GM18870 (cell line): Measurements from ENCODE around the gene ARMC5.

Experiments
- ATAC-seq: cut with Tn5 transposase; IDR thresholded peaks from one replicate; pipeline ENCODE4 v1.9.1; 2021; ENCODE audit warnings: moderate library complexity; ENCODE audit not compliant: unreplicated experiment

ARMC5 gene

GRCh38 chr16:31460582-31461002 lies 1.3 kb downstream of the ARMC5 start:
- ATAC-seq, result no peak

DNA sequence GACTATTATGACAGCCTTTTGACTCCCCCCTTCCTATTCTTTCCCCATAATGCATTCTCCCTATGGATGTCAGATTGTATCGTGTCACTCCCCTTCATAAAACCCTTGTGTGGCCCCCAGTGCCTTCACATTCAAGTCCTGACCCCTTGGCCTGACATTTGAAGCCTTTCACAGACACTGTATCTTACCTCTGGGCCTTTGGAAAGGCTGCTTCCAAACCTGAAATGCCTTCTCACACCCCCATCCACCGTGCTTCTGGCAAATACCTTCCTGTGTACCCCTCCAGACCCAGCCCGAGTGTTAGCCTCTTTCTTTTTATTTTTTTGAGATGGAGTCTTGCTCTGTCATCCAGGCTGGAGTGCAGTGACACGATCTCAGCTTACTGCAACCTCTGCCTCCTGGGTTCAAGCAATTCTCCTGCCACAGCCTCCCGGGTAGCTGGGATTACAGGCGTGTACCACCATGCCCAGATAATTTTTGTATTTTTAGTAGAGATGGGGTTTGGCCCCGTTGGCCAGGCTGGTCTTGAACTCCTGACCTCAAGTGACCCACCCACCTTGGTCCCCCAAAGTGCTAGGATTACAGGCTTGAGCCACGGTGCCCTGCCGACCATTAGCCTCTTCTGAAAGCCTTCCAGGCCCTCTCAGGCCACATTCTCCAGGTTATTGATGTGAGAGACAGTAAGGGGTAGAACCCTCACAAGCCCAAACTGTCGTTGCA lies 2.1 kb downstream of the ARMC5 start:
- ATAC-seq, result no peak

- ATAC-seq, result no peak
These were observed 2.9 kb downstream of the ARMC5 start for GRCh38 chr16:31461921-31462804.

GRCh38 chr16:31464348-31464769 lies 5.1 kb downstream of the ARMC5 start:
- ATAC-seq, result no peak

DNA sequence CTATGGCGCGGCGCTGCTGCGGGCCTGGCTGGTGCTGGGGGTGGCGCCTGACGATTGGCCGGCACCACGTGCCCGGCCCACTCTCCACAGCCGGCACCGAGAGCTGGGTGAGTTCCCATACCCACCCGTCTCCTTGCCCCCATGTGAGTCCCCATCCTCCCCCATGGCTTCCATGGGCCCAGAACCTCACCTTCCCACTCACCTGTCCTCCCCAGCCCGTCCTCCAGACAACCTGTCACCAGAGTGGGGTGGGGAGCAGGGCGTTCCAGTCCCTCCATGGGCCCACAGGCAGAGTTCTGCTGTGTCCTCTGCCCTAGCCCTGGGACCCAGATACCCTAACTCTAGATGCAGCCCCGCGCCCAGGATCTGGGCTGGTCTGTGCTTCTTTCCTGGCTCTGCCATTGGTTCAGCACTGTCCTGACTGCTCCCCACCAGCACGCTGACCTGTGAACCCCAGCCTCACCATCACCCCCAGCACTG lies 5.5 kb downstream of the ARMC5 start:
- no peak for ATAC-seq

DNA sequence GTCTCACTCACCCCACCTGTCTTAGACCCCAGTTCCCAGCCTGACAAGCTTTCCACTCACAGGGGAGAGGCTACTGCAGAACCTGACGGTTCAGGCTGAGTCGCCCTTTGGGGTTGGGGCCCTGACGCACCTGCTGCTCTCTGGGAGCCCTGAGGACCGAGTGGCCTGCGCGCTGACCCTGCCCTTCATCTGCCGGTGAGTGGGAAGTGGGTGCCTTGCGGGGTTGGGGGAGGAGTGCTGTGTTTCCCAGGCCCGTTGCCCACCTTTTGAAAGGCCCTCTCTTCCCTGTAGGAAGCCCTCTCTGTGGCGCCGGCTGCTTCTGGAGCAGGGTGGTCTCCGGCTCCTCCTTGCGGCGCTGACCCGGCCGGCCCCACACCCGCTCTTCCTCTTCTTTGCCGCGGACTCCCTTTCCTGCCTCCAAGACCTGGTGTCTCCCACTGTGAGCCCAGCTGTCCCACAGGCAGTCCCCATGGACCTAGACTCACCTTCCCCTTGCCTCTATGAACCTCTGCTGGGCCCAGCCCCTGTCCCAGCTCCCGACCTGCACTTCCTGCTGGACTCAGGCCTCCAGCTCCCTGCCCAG lies 6.6 kb downstream of the ARMC5 start:
- ATAC-seq, result no peak

DNA sequence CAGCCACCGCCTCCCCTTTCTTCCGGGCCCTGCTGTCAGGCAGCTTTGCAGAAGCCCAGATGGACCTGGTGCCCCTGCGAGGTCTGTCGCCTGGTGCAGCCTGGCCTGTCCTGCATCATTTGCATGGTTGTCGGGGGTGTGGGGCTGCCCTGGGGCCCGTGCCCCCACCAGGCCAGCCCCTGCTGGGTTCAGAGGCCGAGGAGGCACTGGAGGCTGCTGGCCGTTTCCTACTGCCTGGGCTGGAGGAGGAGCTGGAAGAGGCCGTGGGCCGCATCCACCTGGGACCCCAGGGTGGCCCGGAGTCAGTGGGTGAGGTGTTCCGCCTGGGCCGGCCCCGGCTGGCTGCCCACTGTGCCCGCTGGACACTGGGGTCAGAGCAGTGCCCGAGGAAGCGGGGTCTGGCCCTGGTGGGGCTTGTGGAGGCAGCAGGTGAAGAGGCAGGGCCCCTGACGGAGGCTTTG lies 7.1 kb downstream of the ARMC5 start:
- ATAC-seq, result no peak

DNA sequence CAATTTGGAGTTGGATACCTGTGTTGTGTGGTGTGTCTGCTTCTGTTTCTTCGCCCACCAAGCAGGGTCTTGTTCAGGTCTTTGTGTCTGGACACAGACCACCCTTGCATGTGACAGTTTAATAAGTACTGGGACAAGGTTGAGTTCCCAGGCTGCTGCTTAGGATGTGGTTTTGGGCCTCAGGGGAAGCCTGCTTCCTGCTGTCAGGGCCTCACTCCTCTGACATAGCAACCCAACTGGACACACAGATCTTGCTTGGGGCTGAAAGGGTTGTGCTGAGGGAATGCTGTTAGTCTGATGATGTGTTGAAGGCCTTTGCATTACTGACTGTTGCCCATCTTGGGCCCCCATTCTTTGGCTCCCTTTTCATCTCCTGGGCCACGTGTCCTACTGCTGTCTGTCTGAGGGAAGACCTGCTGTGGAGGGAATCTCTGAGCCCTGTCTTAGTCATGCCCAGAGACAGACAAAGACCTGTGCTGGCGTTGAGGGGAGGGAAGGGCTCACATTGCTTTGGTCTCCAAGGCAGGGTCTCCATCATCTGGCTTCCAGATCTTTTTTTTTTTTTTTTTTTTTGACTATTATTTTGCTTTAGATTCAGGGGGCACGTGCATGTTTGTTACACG lies 8.0 kb downstream of the ARMC5 start:
- ATAC-seq, result no peak

DNA sequence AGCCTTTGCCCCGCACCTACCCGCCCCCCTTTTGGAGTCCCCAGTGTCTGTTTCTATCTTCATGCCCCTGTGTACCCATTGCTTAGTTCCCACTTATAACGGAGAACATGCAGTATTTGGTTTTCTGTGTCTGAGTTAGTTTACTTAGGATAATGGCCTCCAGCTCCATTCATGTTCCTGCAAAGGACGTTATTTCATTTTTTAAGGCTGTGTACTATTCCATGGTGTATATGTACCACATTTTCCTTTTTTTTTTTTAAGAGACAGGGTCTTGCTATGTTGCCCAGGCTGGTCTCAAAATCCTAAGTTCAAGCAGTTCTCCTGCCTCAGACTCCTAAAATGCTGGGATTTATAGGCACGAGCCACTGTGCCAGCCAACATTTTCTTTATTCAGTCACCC lies 8.6 kb downstream of the ARMC5 start:
- no peak for ATAC-seq

GRCh38 chr16:31470615-31471014 lies 11.3 kb downstream of the ARMC5 start:
- no peak for ATAC-seq

DNA sequence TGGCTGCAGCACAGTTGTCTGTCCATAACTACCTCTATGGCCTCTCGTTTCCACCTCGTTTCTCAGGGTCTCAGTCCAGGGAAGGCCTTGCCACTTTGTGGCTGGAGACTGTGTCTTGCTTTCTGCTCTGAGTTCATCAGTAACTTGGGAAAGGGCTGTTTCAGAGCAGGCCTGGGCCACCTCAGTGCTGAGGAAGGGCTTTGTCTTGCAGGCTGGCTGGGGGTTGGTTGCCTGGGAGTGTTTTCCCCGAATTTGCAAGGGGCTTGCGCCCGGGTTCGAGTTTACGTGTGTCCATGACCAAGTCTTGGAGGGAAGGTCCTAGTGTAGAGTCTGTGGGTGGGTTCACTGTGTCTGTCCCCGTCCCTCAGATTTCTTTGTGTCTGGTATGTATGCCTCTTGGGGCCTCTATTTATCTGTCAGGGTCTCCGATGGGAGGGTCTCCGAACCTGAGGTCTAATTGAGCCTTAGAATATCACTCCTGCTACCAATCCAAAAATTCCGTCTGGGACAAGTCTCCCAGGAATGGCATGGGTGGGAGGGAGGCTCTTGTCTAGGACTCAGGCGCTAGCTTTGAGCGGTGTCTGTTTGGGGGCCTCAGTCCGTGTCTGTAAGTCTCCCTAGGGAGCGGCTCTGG lies 12.1 kb downstream of the ARMC5 start:
- no peak for ATAC-seq

DNA sequence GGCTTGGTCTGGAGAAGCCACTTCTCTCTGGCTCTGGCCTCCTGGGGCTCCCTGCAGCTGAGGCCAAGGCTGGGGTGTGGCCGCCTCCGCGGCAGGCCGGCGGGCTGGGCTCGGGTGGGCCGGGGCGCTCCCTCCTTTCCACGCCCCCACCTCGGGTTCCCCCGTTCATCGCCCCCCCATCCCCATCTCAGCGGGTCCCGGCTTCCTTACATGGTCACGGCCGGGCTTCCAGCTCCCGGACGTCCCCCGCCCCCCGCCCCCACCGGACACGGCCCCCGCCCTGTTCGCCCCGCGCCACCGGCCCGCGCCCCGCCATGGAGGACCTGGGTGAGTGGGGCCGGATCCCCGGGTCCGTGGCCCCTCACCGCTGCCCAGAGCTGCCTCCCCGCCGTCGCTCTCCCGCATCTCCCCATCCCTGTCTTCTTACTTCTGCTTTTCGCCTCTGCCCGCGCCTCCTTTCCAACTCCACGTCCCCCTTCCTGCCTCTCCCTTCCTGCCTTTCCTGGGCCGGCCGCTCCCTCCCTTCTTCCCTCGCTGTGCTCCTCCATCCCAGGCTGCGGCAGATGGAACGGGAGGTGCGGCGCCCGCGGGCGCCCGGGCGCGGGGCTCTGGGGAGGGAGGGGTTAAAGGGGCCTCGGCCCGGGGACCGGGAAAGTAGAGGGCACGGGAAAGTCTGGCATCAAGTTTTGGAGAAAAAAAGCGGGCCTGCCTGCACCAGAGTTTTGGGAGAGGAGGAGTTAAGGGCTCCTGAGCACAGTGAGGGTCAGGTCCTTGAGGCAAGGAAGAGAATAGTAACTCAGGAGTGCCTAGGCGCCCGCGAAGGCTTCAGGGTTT lies 12.8 kb downstream of the ARMC5 start, which contains the start of gene TGFB1I1:
Gene TGFB1I1 (plus strand): TSS at position 278 of the 834 bp plus-strand sequence. CDS start 37 bp downstream, at position 315.
- no peak for ATAC-seq

DNA sequence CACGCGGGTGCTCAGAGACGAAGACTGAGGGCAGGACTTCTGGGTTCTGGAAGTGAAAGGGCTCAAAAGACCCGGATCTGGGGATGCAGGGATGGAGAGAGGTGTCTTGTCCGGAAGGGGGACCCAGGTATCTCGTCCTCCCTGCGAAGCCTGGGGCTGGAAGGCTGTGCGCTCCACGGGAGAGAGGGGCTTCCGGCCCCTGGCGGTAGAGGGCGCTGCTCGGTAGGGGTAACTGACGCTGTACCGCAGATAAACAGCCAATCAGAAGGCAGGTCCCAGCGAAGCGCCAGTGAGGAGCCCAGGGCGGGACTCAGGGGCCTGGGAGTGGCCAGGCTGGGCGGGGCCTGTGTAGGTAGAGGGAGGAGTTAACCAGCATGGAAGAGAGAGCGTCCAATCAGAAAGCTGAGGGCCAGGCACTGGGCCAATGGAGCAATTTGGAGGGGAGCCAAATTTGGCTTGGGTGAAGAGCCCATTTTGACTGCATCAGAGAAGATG lies 13.5 kb downstream of the ARMC5 start:
- no peak for ATAC-seq

- no peak for ATAC-seq
These were observed 14.1 kb downstream of the ARMC5 start for GRCh38 chr16:31473264-31473984.

- no peak for ATAC-seq
These were observed 14.9 kb downstream of the ARMC5 start for GRCh38 chr16:31474173-31474714.

DNA sequence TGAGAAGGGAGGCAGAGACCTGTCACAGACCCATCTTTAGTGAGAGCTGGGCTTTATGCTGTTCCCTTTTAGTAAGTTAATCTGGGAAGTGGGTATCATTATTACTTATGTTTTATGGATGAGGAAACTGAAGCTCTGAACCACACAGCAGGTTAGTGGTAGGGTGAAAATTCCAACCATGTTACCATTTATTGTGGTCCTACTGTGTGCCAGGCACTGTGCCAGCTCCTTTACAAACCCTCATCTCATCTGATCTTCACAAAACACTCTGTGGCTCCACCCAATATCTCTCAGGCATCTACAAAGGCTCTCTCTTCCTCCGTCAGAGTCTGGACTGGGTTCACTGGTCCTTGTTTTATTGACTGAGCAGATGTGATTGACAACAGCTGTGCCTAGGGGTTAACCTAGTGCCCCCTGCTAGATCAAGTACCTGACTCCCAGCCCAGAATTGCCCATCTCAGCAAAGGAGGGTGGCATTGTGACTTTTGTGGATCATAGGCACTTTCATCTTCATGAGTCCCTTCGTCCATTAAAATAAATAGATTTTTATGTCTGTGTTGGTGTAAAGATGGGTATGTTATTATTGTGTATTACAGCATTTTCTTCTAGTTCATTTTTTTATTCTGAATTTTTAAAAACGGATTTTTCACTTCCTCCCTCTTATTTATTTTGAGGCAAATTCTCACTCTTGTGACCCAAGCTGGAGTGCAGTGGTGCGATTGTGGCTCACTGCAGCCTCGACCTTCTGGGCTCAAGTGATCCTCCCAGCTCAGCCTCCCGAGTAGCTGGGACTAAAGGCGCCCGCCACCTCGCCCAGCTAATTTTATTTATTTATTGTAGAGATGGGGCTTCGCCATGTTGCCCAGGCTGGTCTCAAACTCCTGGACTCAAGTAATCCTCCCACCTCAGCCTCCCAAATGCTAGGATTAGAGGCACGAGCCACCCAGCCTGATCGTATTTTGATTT lies 15.8 kb downstream of the ARMC5 start:
- no peak for ATAC-seq

- ATAC-seq, result no peak
These were observed 16.6 kb downstream of the ARMC5 start for GRCh38 chr16:31475946-31476302.
